OCI-LY7 (cell line): ENCODE measurements around the gene SERTAD3. TPM values are rescaled to one million over a fixed set of nuclear protein-coding genes. Genes with fewer than 3 reads are reported as not detected.

Source experiments
- BruUV-seq: library from RNA; stranded (reverse); fragments of 400-500 nt; replicated peaks from 2 replicates; lab custom pipeline; 2021; lab: Mats Ljungman, UMichigan
- CTCF ChIA-PET: fragments of 300-600 bp; sonication (Branson Sonifier 250); formaldehyde crosslinking; loops from one replicate; lab custom pipeline; 2022; ENCODE audit warnings: antibody characterized with exemption; ENCODE audit not compliant: unreplicated experiment; lab: Charles Lee
- POLR2A ChIA-PET: fragments of 300-600 bp; sonication (Branson Sonifier 250); formaldehyde crosslinking; loops from one replicate; lab custom pipeline; 2022; ENCODE audit warnings: antibody characterized with exemption; lab: Charles Lee
- DNase-seq: peaks from one replicate; pipeline ENCODE4 v3.0.0-alpha.2; 2015; ENCODE audit warnings: low spot score
- H2AFZ ChIP-seq: fragments of 200-600 bp; sonication (generic), shearing (Covaris generic); 2 replicates; pipeline ENCODE4 v1.6.1; 2014; ENCODE audit warnings: mild to moderate bottlenecking, antibody characterized with exemption, low read length, moderate library complexity
- H3K27ac ChIP-seq: fragments of 200-600 bp; sonication (generic); 2 replicates; pipeline ENCODE4 v1.5.1; 2014; ENCODE audit warnings: mixed run types, low read depth, mild to moderate bottlenecking, moderate library complexity, low read length, inconsistent platforms; ENCODE audit not compliant: poor library complexity, severe bottlenecking
- H3K36me3 ChIP-seq: fragments of 200-600 bp; sonication (generic); 2 replicates; pipeline ENCODE4 v1.6.1; 2014; ENCODE audit warnings: mild to moderate bottlenecking, antibody characterized with exemption, low read length, moderate library complexity, mixed read lengths; ENCODE audit not compliant: insufficient read depth
- H3K4me1 ChIP-seq: fragments of 200-600 bp; sonication (generic); 2 replicates; pipeline ENCODE4 v1.5.1; 2014; ENCODE audit warnings: mild to moderate bottlenecking, low read length; ENCODE audit not compliant: insufficient read depth, poor library complexity, severe bottlenecking
- H3K4me2 ChIP-seq: fragments of 200-600 bp; sonication (generic); 2 replicates; pipeline ENCODE4 v1.6.1; 2014; ENCODE audit warnings: mild to moderate bottlenecking, low read length
- H3K4me3 ChIP-seq: fragments of 200-600 bp; sonication (generic); 2 replicates; pipeline ENCODE4 v1.5.1; 2014; ENCODE audit warnings: mild to moderate bottlenecking, low read depth, low read length; ENCODE audit not compliant: poor library complexity, severe bottlenecking
- H3K79me2 ChIP-seq: fragments of 200-600 bp; sonication (generic); 2 replicates; pipeline ENCODE4 v1.6.1; 2016; ENCODE audit warnings: low read depth, mild to moderate bottlenecking, low read length, moderate library complexity, mixed read lengths; ENCODE audit not compliant: insufficient read depth
- H3K9me2 ChIP-seq: fragments of 200-600 bp; sonication (generic); 2 replicates; pipeline ENCODE4 v1.6.1; 2016; ENCODE audit warnings: mild to moderate bottlenecking, low read length, mixed read lengths; ENCODE audit not compliant: insufficient read depth
- H3K9me3 ChIP-seq: fragments of 200-600 bp; sonication (generic); 2 replicates; pipeline ENCODE4 v1.6.1; 2014; ENCODE audit warnings: mild to moderate bottlenecking, mixed run types, low read length, mixed read lengths
- H4K20me1 ChIP-seq: fragments of 200-600 bp; sonication (generic); 2 replicates; pipeline ENCODE4 v1.6.1; 2014; ENCODE audit warnings: mild to moderate bottlenecking, antibody characterized with exemption, low read length, moderate library complexity, mixed read lengths; ENCODE audit not compliant: insufficient read depth
- CTCF ChIP-seq: fragments of 200-600 bp; sonication (generic); conservative IDR thresholded peaks from 2 replicates; pipeline ENCODE4 v1.5.1; 2014; ENCODE audit warnings: mild to moderate bottlenecking, antibody characterized with exemption, low read length, moderate library complexity, mixed read lengths
- EZH2phosphoT487 ChIP-seq: fragments of 200-600 bp; sonication (generic); IDR thresholded peaks from 2 replicates; pipeline ENCODE4 v1.6.1; 2018; ENCODE audit warnings: low read depth, borderline replicate concordance, mild to moderate bottlenecking, mixed run types, antibody characterized with exemption, low read length, moderate library complexity, mixed read lengths
- intact Hi-C: fragments of 100-400 bp; cut with micrococcal nuclease; formaldehyde crosslinking; loops from one replicate; pipeline ENCODE4 v1.10.0; 2022; ENCODE audit not compliant: unreplicated experiment
- total RNA-seq, 2 experiments: library from RNA; depleted of rRNA in 1 of 2; stranded (reverse); fragments of >200 nt in 1 of 2; shearing (Covaris generic) in 1 of 2; gene quantifications; 2 replicates each; pipeline ENCODE4 v1.2.3, GENCODE V29; 2014 to 2022

The SERTAD3 gene
- total RNA-seq, 2 experiments from 2014 or later: 12.2 to 18.6 TPM

GRCh38 chr19:40474737-40475136 is 30.6 kb upstream of the SERTAD3 start:
- no peak for TF ChIP-seq CTCF
- intact Hi-C loops: no loop called here

DNA sequence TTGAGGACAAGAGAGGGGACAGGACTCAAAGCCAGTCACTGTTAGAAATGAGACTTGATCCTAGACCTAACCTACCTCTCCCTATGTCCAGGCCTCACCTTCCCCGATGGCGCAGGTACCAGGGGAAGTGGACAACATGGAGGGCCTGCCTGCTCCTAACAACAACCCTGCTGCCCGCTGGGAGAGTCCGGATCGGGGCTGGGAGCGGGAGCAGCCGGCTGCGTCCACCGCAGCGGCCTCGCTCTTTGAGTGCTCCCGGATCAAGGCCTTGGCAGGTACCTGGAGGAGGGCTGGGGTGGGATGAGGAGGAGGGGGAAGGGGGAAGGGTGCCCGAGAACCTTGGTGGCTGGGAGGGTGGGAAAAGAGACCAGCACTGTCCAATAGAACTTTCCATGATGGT is 28.4 kb upstream of the SERTAD3 start:
- no TSS peak for BruUV-seq
- Histone ChIP-seq H3K4me3 (no peak overlapping the region), H3K9me3 (no peaks in the 10 kb centered on the region), H2AFZ (no peak overlapping the region), H3K36me3 (no peaks in the 10 kb centered on the region), H3K27ac (no peak overlapping the region), H3K4me1 (no peaks in the 10 kb centered on the region), H4K20me1 (no peaks in the 10 kb centered on the region), H3K4me2 (no peak overlapping the region), H3K9me2 (no peaks in the 10 kb centered on the region), H3K79me2 (no peaks in the 10 kb centered on the region)
- intact Hi-C loops: no loop called here
- ChIA-PET POLR2A (no interaction called here), CTCF (no interaction called here)
- TF ChIP-seq EZH2phosphoT487 (no peak), CTCF (no peak)
- DNase-seq: no peak

More at GRCh38 chr19:40474737-40475136, 30.6 kb upstream of the SERTAD3 start:
- no peaks in the 10 kb centered on the region for H3K4me1 ChIP-seq
- H3K4me2 ChIP-seq: no peak overlapping the region
- no TSS peak for BruUV-seq
- no peak overlapping the region for H3K27ac ChIP-seq
- no peaks in the 10 kb centered on the region for H4K20me1 ChIP-seq
- H2AFZ ChIP-seq: no peak overlapping the region
- CTCF ChIA-PET: no interaction called here
- POLR2A ChIA-PET: interaction anchor here (0.6 kb wide), 1 partner anchor 82 kb away, joined by 3 read pairs; no protein-coding TSS in a partner anchor
- no peaks in the 10 kb centered on the region for H3K79me2 ChIP-seq
- no peaks in the 10 kb centered on the region for H3K9me2 ChIP-seq
- DNase-seq: no peak
- H3K36me3 ChIP-seq: no peaks in the 10 kb centered on the region
- H3K4me3 ChIP-seq: no peak overlapping the region
- no peaks in the 10 kb centered on the region for H3K9me3 ChIP-seq

GRCh38 chr19:40471111-40471510 is 27.0 kb upstream of the SERTAD3 start:
- H3K4me1 ChIP-seq: peaks cover 6% of the 10 kb centered on the region
- POLR2A ChIA-PET: no interaction called here

More at GRCh38 chr19:40471111-40471510, 27.0 kb upstream of the SERTAD3 start:
- H3K4me3 ChIP-seq: no peak overlapping the region
- no peak for DNase-seq
- H3K9me3 ChIP-seq: no peaks in the 10 kb centered on the region
- no peaks in the 10 kb centered on the region for H3K79me2 ChIP-seq
- no peak overlapping the region for H3K27ac ChIP-seq
- BruUV-seq: no TSS peak
- H3K4me2 ChIP-seq: no peak overlapping the region
- H3K36me3 ChIP-seq: no peaks in the 10 kb centered on the region
- no peaks in the 10 kb centered on the region for H4K20me1 ChIP-seq
- intact Hi-C loops: no loop called here
- CTCF ChIA-PET: no interaction called here
- no peaks in the 10 kb centered on the region for H3K9me2 ChIP-seq
- TF ChIP-seq EZH2phosphoT487: no peak
- TF ChIP-seq CTCF: no peak
- H2AFZ ChIP-seq: no peak overlapping the region
